ENCODE data around the gene BBS9.
"Not testable (repeated sequence)": the region's sequence is repeated elsewhere in the genome, so short reads cannot be mapped to it uniquely, and the experiment has no call there.

The BBS9 gene

GRCh38 chr7:33128990-33129805, at the start of gene BBS9:
TSS of gene BBS9 (plus strand) at chr7:33129564. CDS start at chr7:33146253, 16,689 bp downstream.
- DNase-seq (ENCODE audit: low read depth): peak; percentile 84

- DNase-seq (ENCODE audit: low read depth): no peak
Measured at GRCh38 chr7:33079763-33080690, 49.3 kb upstream of the BBS9 start.

- DNase-seq (ENCODE audit: low read depth): no peak
Measured at GRCh38 chr7:33087356-33087755, 42.0 kb upstream of the BBS9 start.

GRCh38 chr7:33087858-33088257, 41.5 kb upstream of the BBS9 start:
- no peak for DNase-seq (ENCODE audit: low read depth)

- DNase-seq (ENCODE audit: low read depth): no peak
Measured at GRCh38 chr7:33089142-33089541, 40.2 kb upstream of the BBS9 start.

- DNase-seq (ENCODE audit: low read depth): no peak
Measured at GRCh38 chr7:33091111-33091531, 38.2 kb upstream of the BBS9 start.

GRCh38 chr7:33091641-33092191, 37.6 kb upstream of the BBS9 start:
- no peak for DNase-seq (ENCODE audit: low read depth)

GRCh38 chr7:33093266-33093665, 36.1 kb upstream of the BBS9 start:
- no peak for DNase-seq (ENCODE audit: low read depth)

- DNase-seq (ENCODE audit: low read depth): not testable (repeated sequence)
Measured at GRCh38 chr7:33094745-33095275, 34.6 kb upstream of the BBS9 start.

GRCh38 chr7:33099154-33099940, 30.0 kb upstream of the BBS9 start:
- no peak for DNase-seq (ENCODE audit: low read depth)

- no peak for DNase-seq (ENCODE audit: low read depth)
Measured at GRCh38 chr7:33100770-33101169, 28.6 kb upstream of the BBS9 start.

GRCh38 chr7:33101906-33102305, 27.5 kb upstream of the BBS9 start:
- no peak for DNase-seq (ENCODE audit: low read depth)

GRCh38 chr7:33107136-33108066, 22.0 kb upstream of the BBS9 start:
- no peak for DNase-seq (ENCODE audit: low read depth)

GRCh38 chr7:33108554-33109004, 20.8 kb upstream of the BBS9 start:
- DNase-seq (ENCODE audit: low read depth): no peak

- DNase-seq (ENCODE audit: low read depth): peak; percentile 68
Measured at GRCh38 chr7:33109005-33109757, 20.2 kb upstream of the BBS9 start, which contains the start of gene RP9. TSS of gene RP9 (minus strand) at chr7:33109404. CDS start at chr7:33109372, 32 bp downstream.

- no peak for DNase-seq (ENCODE audit: low read depth)
Measured at GRCh38 chr7:33109758-33110238, 19.6 kb upstream of the BBS9 start.

- DNase-seq (ENCODE audit: low read depth): no peak
Measured at GRCh38 chr7:33111614-33112013, 17.8 kb upstream of the BBS9 start.

GRCh38 chr7:33114976-33115375, 14.4 kb upstream of the BBS9 start:
- no peak for DNase-seq (ENCODE audit: low read depth)

GRCh38 chr7:33118383-33118782, 11.0 kb upstream of the BBS9 start:
- no peak for DNase-seq (ENCODE audit: low read depth)
